Adrenal gland (tissue), 12 donors: Measurements from ENCODE around the gene SFXN5. TPM values are rescaled to one million over a fixed set of nuclear protein-coding genes. Genes with fewer than 3 reads are reported as not detected.
A peak's percentile ranks its signal among the peaks of the same experiment; 100 is the strongest.

Source experiments
- DNase-seq, 7 donors: peaks; one replicate each; pipeline ENCODE4 v3.0.0-alpha.2; 2019 to 2020
- H3K27ac ChIP-seq, 5 donors: fragments of 200-600 bp; sonication (generic) in 4 of 5; 1 replicate in 3 of 5; 2 replicates in 2 of 5; pipeline versions ENCODE4 v1.5.1 to v1.8.0; 2016 to 2020; ENCODE audit warnings: mild to moderate bottlenecking in 1 of 5
- H3K27me3 ChIP-seq: fragments of 200-600 bp; 2 replicates; pipeline ENCODE4 v1.8.0; 2021
- H3K36me3 ChIP-seq, 2 donors: fragments of 200-600 bp; replicated peaks in 1 of 2; 1 replicate in 1 of 2; 2 replicates in 1 of 2; pipeline versions ENCODE4 v1.5.1 to v1.8.0; 2018 to 2022
- H3K4me1 ChIP-seq, 2 donors: fragments of 200-600 bp; replicated peaks in 1 of 2; 1 replicate in 1 of 2; 2 replicates in 1 of 2; pipeline versions ENCODE4 v1.5.1 to v1.8.0; 2018 to 2021
- H3K4me3 ChIP-seq, 4 donors: fragments of 200-600 bp; sonication (generic) in 3 of 4; one replicate each; pipeline ENCODE4 v1.5.1; 2016 to 2018
- H3K9me3 ChIP-seq, 3 donors: fragments of 200-600 bp; sonication (generic) in 1 of 3; replicated peaks in 1 of 3; 1 replicate in 2 of 3; 2 replicates in 1 of 3; pipeline versions ENCODE4 v1.5.1 to v1.8.0; 2016 to 2021
- POLR2A ChIP-seq, 2 donors: fragments of 450-650 bp; IDR thresholded peaks; one replicate each; pipeline ENCODE4 v1.6.1; 2017; ENCODE audit warnings: antibody characterized with exemption in 2 of 2, mild to moderate bottlenecking in 2 of 2, moderate library complexity in 1 of 2
- WGBS, 4 donors: extraction: QIAGEN DNeasy Blood & Tissue Kit in 2 of 4; methylation state at CpG; one replicate each; pipeline versions ENCODE4 v1.1.5 to v1.1.7; 2013 to 2017; 5-methylcytosine and 5-hydroxymethylcytosine counted together
- intact Hi-C, 2 donors: fragments of 100-400 bp; cut with DNase I; formaldehyde crosslinking; loops; one replicate each; pipeline versions ENCODE4 v1.14.1 to v1.15.0; 2022 to 2023
- polyA plus RNA-seq, 3 donors: library from polyadenylated mRNA; stranded (reverse); fragments of 200-250 nt in 2 of 3; fragments of 350-450 nt in 1 of 3; fragmentation: Illumina TruSeq in 1 of 3; extraction: RNeasy Lipid Tissue Mini Kit (QIAGEN cat#74804) in 1 of 3; gene quantifications; one replicate each; pipeline ENCODE4 v1.2.3, GENCODE V29; 2013 to 2014
- total RNA-seq, 9 donors: library from RNA; depleted of rRNA in 4 of 9; stranded (reverse); fragments of >200 nt in 4 of 9; fragments of 120-200 nt in 1 of 9; fragmentation: NEBNext Ultra II Directional in 1 of 9; extraction: Animal tissue kit (Norgen Biotek cat#: 25700) in 1 of 9; gene quantifications; one replicate each; pipeline versions ENCODE4 v1.1.0 to v1.2.4, GENCODE V29; 2013 to 2023
- TF ChIP-seq, protein P1 (sequence below), 6 experiments: fragments of 450-650 bp in 4 of 6; fragments of 200-600 bp in 2 of 6; sonication (generic) in 1 of 6; IDR thresholded peaks; 1 replicate in 5 of 6; 2 replicates in 1 of 6; pipeline versions ENCODE4 v1.5.1 to v1.8.0; 2016 to 2021; ENCODE audit warnings: antibody characterized with exemption in 6 of 6, mild to moderate bottlenecking in 2 of 6, moderate library complexity in 1 of 6
- donor health status: healthy with polysubstance abuse.
- donor health status: Bipolar disorder and iron deficiency.
- donor health status: DM: yes; HTN: yes; CAD: no.
- donor health status: DM: no; HTN: no; CAD: no.
- donor health status: DM: no; HTN: no; CAD: no.
- donor health status: DM: yes; HTN: yes; CAD: no.

The SFXN5 gene
- total and polyA plus RNA-seq, 12 donors, result 12.2 to 56.5 (median 32.7) TPM

DNA sequence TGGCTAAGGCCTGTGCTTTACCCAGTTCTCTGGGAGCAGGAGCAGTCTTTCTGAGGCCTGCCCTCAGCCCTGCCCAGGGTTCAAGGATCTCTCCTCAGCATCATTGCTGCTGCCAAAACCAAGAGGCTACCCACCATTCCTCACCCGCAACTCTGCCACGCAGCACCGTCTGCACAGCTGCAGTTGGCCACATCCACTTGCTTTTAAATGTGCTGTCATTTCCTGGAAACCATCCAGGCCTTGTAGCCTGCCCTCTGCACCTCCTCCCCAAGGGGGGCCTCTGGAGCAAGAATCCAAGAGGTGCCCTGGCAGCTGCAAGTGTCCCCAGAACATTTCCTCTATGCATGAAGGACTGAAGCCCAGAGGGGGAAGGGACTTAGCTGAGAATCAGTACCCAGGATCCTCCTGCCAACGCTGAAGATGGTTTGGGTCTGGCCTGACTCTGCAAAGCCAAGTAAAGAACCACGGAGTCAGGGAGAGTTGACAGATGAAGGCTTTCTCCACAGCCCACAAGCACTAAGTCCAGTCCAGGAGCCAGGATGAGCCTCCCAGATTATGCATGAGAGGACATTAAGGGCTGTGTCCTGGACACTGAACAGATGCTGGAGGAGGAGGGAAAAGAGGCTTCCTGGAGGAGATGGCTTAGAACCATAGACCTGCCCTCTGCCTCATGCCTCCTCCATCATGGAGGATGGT lies 139.3 kb downstream of the SFXN5 start:
- TF ChIP-seq, protein P1, sequence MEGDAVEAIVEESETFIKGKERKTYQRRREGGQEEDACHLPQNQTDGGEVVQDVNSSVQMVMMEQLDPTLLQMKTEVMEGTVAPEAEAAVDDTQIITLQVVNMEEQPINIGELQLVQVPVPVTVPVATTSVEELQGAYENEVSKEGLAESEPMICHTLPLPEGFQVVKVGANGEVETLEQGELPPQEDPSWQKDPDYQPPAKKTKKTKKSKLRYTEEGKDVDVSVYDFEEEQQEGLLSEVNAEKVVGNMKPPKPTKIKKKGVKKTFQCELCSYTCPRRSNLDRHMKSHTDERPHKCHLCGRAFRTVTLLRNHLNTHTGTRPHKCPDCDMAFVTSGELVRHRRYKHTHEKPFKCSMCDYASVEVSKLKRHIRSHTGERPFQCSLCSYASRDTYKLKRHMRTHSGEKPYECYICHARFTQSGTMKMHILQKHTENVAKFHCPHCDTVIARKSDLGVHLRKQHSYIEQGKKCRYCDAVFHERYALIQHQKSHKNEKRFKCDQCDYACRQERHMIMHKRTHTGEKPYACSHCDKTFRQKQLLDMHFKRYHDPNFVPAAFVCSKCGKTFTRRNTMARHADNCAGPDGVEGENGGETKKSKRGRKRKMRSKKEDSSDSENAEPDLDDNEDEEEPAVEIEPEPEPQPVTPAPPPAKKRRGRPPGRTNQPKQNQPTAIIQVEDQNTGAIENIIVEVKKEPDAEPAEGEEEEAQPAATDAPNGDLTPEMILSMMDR (IDR thresholded peaks at IDR 0.05), result no peak
- no peak for TF ChIP-seq POLR2A (IDR thresholded peaks at IDR 0.05)
- WGBS, 4 donors, result 50 to 65% (median 53%) methylated on average over 1 to 5 of the region's 5 CpGs
- H3K27ac ChIP-seq, result no peak overlapping the region
- intact Hi-C loops, result no loop called here
- peaks cover 23% of the 10 kb centered on the region for H3K27me3 ChIP-seq
- no peak overlapping the region for H3K4me3 ChIP-seq
- no peak for DNase-seq
- no peaks in the 10 kb centered on the region for H3K9me3 ChIP-seq
- H3K4me1 ChIP-seq, result no peaks in the 10 kb centered on the region
- H3K36me3 ChIP-seq, result no peaks in the 10 kb centered on the region

DNA sequence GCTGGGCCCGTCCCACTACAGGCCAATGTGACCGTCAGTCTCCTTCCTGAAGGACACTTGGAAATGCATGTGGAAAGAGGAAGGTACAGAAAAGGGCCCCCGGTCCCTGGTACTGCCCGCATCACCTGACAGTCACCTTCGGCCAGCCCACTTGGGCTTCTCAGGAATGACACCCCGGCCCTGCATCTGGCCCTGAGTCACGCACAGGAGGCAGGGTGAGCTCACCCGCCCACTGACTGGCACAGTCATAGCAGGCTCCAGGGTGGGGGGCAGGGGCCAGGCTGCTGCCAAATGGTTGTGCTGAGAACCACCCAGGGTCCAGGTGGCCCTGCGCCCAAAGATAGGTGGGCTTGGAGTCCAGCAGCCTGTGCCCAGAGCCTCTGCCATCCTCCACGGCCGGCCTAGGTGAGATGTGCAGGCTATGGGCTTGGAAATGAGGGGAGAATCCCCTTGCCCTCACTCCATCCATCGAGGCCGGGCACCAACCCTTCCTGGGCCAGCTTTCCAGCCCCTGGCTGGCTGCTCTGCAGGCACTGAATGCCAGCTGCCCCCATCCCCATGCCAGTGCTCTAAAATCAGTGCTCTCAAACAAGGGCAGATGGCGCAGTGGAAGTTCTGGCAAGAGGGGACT lies 140.1 kb downstream of the SFXN5 start:
- TF ChIP-seq POLR2A (IDR thresholded peaks at IDR 0.05), result no peak
- TF ChIP-seq, protein P1 (IDR thresholded peaks at IDR 0.05), result no peak
- no peak overlapping the region for H3K4me3 ChIP-seq
- intact Hi-C loops, result no loop called here
- WGBS, 4 donors, result 78 to 85% (median 81%) methylated on average over 1 to 14 of the region's 14 CpGs
- H3K27ac ChIP-seq, result no peak overlapping the region
- peak in 2 of 7 donors; percentile 22 to 48 for DNase-seq
- no peaks in the 10 kb centered on the region for H3K36me3 ChIP-seq
- peaks cover 31% of the 10 kb centered on the region for H3K27me3 ChIP-seq
- no peaks in the 10 kb centered on the region for H3K4me1 ChIP-seq
- no peaks in the 10 kb centered on the region for H3K9me3 ChIP-seq

DNA sequence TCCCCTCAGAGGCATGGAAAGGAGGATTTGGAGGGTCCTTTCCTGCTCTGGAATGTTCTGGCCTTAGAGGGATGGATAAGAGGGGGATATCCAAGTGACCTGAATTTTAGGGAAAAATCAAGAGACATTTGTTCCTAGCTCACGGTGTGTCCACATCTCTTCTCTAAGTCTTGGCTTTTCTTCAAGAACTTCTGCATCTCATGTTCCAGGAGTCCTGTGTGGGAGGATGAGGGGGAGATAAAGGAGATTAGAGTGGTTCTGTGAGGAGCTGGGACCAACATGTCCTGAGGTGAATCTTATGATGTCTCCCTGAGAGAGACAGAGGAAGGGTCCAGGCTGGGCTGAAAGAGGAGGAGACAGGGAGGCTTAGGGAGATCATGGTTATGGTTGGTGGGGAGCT lies 142.5 kb downstream of the SFXN5 start:
- H3K27ac ChIP-seq, result no peak overlapping the region
- intact Hi-C loops, result no loop called here
- TF ChIP-seq, protein P1 (IDR thresholded peaks at IDR 0.05), result no peak
- TF ChIP-seq POLR2A (IDR thresholded peaks at IDR 0.05), result no peak
- peaks cover 0 to 9% of the 10 kb centered on the region in 2 donors for H3K4me1 ChIP-seq
- H3K27me3 ChIP-seq, result peaks cover 55% of the 10 kb centered on the region
- DNase-seq, result no peak
- H3K36me3 ChIP-seq, result no peaks in the 10 kb centered on the region
- WGBS, 4 donors, result 90 to 95% (median 93%) methylated on average over 1 of the region's 1 CpG
- no peaks in the 10 kb centered on the region for H3K9me3 ChIP-seq
- no peak overlapping the region for H3K4me3 ChIP-seq

DNA sequence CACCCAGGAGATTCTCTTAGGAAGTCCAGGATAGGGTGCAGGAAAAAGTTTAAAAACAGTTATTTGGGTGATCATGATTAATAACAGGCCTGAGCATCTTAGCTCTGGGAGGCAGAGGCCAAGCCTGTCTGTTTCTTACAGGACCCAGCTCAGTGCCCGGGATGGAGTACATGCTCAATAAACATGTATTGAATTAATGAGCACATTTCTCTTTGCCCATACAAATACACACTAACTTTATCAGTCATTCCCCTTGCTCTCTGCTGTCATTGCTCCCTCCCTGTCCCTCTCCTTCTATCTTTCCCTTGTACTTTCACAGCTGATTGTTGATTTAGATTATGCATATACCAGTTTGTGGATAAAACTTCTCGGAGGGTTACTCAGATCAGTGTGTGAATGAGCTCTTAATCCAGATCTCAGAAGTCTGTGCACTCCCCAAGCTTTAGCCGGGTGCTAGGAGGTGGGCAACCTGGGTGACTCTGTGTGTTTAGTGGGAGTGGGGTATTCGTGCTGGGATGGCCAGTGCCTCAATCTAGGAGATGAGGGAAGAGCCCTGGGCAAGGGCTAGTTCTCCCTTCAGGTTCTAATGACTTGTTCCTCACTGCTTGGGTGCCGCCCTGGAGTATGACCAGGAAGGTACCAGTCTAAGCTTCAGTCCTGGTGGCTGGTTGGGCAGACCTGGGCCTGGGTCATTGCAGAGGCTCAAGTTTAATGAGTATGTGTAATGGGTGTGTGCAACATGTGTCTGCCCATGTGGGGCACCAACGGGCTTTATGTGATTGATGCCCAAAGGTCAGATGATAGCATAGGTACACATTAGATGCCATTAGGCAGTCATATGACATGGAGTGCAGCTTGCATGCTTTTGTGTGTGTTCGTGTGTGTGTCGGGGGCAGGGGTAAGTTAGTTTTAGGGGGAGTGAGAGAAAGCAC lies 143.6 kb downstream of the SFXN5 start:
- Histone ChIP-seq H3K36me3 (no peaks in the 10 kb centered on the region), H3K4me1 (peaks cover 0 to 12% of the 10 kb centered on the region in 2 donors), H3K9me3 (no peaks in the 10 kb centered on the region), H3K4me3 (no peak overlapping the region), H3K27me3 (peaks cover 66% of the 10 kb centered on the region), H3K27ac (no peak overlapping the region)
- intact Hi-C loops, result no loop called here
- no peak for TF ChIP-seq POLR2A (IDR thresholded peaks at IDR 0.05)
- TF ChIP-seq, protein P1 (IDR thresholded peaks at IDR 0.05), result no peak
- WGBS, 4 donors, result 80 to 91% (median 85%) methylated on average over 7 to 8 of the region's 8 CpGs
- DNase-seq, result peak in 2 of 7 donors; percentile 7 to 13
